Measurements from ENCODE around the gene NPR2.

Gene NPR2

GRCh38 chr9:35798658-35799374, 7.4 kb downstream of the NPR2 start:
- DNase-seq (ENCODE audit: insufficient read length, low spot score) (peak; percentile 25), FAIRE-seq (peak; percentile 60)
- TF ChIP-seq POLR2A (IDR thresholded peaks at IDR 0.05; ENCODE audit: low read depth, low read length) = no peak

DNA sequence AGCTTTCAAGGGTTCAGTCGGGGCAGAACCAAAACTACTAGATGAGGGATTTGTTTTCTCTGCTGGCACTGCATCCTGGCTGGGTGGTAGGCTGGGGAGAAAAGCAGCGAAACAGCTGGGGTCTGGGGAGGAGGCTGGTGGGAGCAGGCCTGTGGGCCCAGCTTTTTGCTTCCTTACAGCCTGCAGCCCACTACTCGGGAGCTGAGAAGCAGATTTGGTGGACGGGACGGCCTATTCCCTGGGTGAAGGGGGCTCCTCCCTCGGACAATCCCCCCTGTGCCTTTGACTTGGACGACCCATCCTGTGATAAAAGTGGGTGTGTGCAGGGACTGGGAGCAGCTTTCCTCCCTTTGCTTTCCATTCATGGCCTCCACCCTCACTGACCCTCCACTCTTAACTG, 9.1 kb downstream of the NPR2 start:
- DNase-seq (ENCODE audit: insufficient read length, low spot score) (no peak), FAIRE-seq (no peak)
- TF ChIP-seq POLR2A (IDR thresholded peaks at IDR 0.05; ENCODE audit: low read depth, low read length) = no peak

- DNase-seq (ENCODE audit: insufficient read length, low spot score) (no peak), FAIRE-seq (no peak)
- TF ChIP-seq POLR2A (IDR thresholded peaks at IDR 0.05; ENCODE audit: low read depth, low read length) = no peak
Measured at GRCh38 chr9:35801328-35802128, 10.1 kb downstream of the NPR2 start.

- no peak for TF ChIP-seq POLR2A (IDR thresholded peaks at IDR 0.05; ENCODE audit: low read depth, low read length)
- no peak for FAIRE-seq
Measured at GRCh38 chr9:35806101-35806500, 14.7 kb downstream of the NPR2 start.

DNA sequence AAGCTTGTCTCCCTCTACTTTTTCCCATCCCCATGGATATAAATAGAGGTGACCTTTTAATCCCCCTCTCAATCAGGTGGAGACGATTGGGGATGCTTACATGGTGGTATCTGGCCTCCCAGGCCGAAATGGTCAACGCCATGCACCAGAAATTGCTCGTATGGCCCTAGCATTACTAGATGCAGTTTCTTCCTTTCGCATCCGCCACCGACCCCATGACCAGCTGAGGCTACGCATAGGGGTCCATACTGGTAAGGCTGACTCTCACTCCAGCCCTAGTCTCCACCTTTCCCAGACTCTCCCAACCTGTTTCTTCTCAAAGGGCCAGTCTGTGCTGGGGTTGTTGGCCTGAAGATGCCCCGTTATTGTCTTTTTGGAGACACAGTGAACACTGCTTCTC, 17.0 kb downstream of the NPR2 start:
- FAIRE-seq (no peak), DNase-seq (ENCODE audit: insufficient read length, low spot score) (no peak)
- no peak for TF ChIP-seq POLR2A (IDR thresholded peaks at IDR 0.05; ENCODE audit: low read depth, low read length)

More at GRCh38 chr9:35806101-35806500, 14.7 kb downstream of the NPR2 start:
- no peak for DNase-seq (ENCODE audit: insufficient read length, low spot score)

GRCh38 chr9:35810122-35810521, 18.7 kb downstream of the NPR2 start:
- TF ChIP-seq POLR2A (IDR thresholded peaks at IDR 0.05; ENCODE audit: low read depth, low read length) = no peak
- DNase-seq (ENCODE audit: insufficient read length, low spot score) (no peak), FAIRE-seq (no peak)

DNA sequence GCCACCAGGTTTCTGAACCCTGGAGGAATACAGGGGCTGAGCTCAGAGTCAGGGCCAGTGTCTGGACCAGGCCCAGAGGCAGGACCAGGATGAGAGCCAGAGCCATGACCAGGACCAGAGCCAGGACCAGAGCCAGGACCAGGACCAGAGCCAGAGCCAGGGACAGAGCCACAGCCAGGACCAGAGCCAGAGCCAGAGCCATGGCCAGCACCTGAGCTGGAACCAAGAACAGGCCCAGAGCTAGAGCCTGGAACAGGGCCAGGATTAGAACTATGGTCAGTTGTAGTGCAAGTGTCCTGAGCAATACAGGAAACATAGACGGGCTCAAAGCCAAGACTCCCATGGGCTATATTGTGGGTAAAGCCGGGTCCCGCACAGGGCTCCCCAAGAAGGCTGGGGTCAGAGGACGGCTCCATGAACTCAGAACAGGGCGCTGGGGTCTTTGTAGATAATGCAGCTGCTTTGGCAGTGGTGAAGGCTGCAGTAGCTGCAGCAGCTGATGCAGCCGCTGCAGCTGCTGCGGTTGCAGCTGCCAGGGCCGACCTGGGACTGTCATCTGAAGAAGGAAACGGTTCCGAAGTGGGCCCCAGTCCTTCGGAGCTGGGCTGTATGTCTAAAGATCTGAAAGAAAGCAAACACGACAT, 20.1 kb downstream of the NPR2 start:
- FAIRE-seq (no peak), DNase-seq (ENCODE audit: insufficient read length, low spot score) (no peak)
- no peak for TF ChIP-seq POLR2A (IDR thresholded peaks at IDR 0.05; ENCODE audit: low read depth, low read length)

DNA sequence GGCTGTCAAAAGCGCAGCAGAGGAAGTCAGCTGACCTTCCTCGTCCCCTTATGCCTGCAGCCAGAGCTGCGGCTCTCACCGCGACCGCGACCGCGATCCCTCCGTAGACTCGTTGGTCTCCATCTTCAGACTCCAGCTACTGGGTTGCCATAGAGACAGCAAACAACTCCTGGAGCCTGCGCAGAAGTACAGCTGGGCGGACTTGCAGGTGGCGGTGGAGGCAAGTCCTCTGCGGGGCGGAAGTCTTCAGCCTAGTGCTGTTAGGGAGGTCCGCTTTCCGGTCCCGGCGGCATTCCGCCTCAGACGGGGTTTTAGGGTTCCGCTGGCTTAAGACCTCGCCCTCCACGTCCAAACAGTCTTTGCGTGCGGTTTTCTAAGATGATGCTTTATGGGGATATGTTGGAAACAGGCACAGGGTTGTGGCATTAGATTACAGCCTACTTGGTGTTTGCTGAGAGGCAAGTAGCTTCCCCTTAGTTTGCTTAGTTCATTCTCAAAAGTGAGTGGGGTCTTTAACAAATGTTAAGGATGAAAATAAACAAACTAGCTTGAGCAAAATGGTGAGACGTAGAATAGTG, 20.7 kb downstream of the NPR2 start, which contains the start of gene SPAG8:
Gene SPAG8 (minus strand): TSS at position 238 of the 578 bp plus-strand sequence. CDS start 115 bp downstream, at position 123.
- peak; percentile 53 for DNase-seq (ENCODE audit: insufficient read length, low spot score)
- no peak for FAIRE-seq
- TF ChIP-seq POLR2A (IDR thresholded peaks at IDR 0.05; ENCODE audit: low read depth, low read length) = no peak

- DNase-seq (ENCODE audit: insufficient read length, low spot score) = no peak
- no peak for TF ChIP-seq POLR2A (IDR thresholded peaks at IDR 0.05; ENCODE audit: low read depth, low read length)
- FAIRE-seq = no peak
Measured at GRCh38 chr9:35813434-35814105, 22.2 kb downstream of the NPR2 start.

- no peak for TF ChIP-seq POLR2A (IDR thresholded peaks at IDR 0.05; ENCODE audit: low read depth, low read length)
- no peak for DNase-seq (ENCODE audit: insufficient read length, low spot score)
- FAIRE-seq = no peak
Measured at GRCh38 chr9:35814106-35814840, 22.9 kb downstream of the NPR2 start.

GRCh38 chr9:35814841-35815543, 23.6 kb downstream of the NPR2 start, which contains the start of gene HINT2:
Gene HINT2 (minus strand): TSS chr9:35815042. CDS start chr9:35814979, 63 bp downstream.
- DNase-seq (ENCODE audit: insufficient read length, low spot score) (peak; percentile 74), FAIRE-seq (peak; percentile 64)
- TF ChIP-seq POLR2A (IDR thresholded peaks at IDR 0.05; ENCODE audit: low read depth, low read length) = peak; percentile 71

DNA sequence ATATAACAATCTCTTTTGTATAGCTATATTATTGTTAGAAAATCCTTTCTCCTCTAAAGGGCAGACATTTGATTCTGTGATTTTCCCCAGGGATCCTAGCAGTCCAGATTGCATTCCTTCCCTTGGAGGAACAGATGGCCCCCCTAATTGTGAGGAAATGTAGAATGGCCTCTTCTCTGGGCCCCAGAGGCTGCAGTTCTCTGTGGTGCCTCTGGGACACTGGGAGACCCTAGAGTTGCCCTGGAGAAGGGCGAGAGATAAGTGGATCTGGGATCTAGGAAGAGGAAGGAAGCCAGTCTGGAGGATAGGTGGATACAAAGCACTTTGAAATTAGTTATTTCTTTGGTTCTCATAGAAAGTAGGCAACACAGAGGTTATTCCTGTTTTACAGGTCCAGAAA, 25.3 kb downstream of the NPR2 start:
- FAIRE-seq (no peak), DNase-seq (ENCODE audit: insufficient read length, low spot score) (no peak)
- TF ChIP-seq POLR2A (IDR thresholded peaks at IDR 0.05; ENCODE audit: low read depth, low read length) = no peak
